Common myeloid progenitor, CD34-positive (primary cell): Measurements from ENCODE around the gene CNMD.

Source experiments
- CTCF ChIA-PET: fragments of 350-600 bp; sonication (Branson Sonifier 250); formaldehyde crosslinking; loops from one replicate; lab custom pipeline; 2021; ENCODE audit warnings: antibody characterized with exemption; lab: Charles Lee
- POLR2A ChIA-PET: fragments of 350-600 bp; sonication (Branson Sonifier 250); formaldehyde crosslinking; loops from one replicate; lab custom pipeline; 2021; ENCODE audit warnings: antibody characterized with exemption; lab: Charles Lee
- DNase-seq, 3 donors: peaks; one replicate each; pipeline versions ENCODE4 v3.0.0 to v3.0.0-alpha.2; 2013
- H3K27ac ChIP-seq, 2 experiments: 1 replicate in 1 of 2; 2 replicates in 1 of 2; pipeline ENCODE4 v1.7.0; 2013; ENCODE audit warnings: inconsistent platforms in 2 of 2, low read length in 2 of 2, mild to moderate bottlenecking in 2 of 2, low read depth in 1 of 2, moderate library complexity in 1 of 2; ENCODE audit not compliant: severe bottlenecking in 2 of 2, insufficient read depth in 1 of 2, poor library complexity in 1 of 2
- H3K27me3 ChIP-seq, 5 experiments: replicated peaks in 2 of 5; 1 replicate in 3 of 5; 2 replicates in 2 of 5; pipeline versions ENCODE4 v1.6.1 to v1.7.0; 2013; ENCODE audit warnings: low read length in 4 of 5, mild to moderate bottlenecking in 2 of 5, moderate library complexity in 2 of 5, inconsistent platforms in 1 of 5; ENCODE audit not compliant: insufficient read depth in 5 of 5, control insufficient read depth in 4 of 5
- H3K36me3 ChIP-seq, 4 experiments: 1 replicate in 2 of 4; 2 replicates in 2 of 4; pipeline versions ENCODE4 v1.6.1 to v1.7.0; 2013; ENCODE audit warnings: low read length in 3 of 4, control low read depth in 1 of 4, mild to moderate bottlenecking in 1 of 4; ENCODE audit not compliant: control insufficient read depth in 4 of 4, insufficient read depth in 4 of 4
- H3K4me1 ChIP-seq, 4 experiments: 1 replicate in 3 of 4; 2 replicates in 1 of 4; pipeline versions ENCODE4 v1.6.1 to v1.7.1; 2013; ENCODE audit warnings: low read length in 3 of 4, mild to moderate bottlenecking in 3 of 4, control low read depth in 1 of 4, inconsistent platforms in 1 of 4, moderate library complexity in 1 of 4; ENCODE audit not compliant: control insufficient read depth in 4 of 4, insufficient read depth in 4 of 4; ENCODE audit errors: control extremely low read depth in 1 of 4
- H3K4me3 ChIP-seq, 7 experiments: 1 replicate in 4 of 7; 2 replicates in 3 of 7; pipeline versions ENCODE4 v1.5.1 to v1.7.0; 2013; ENCODE audit warnings: mild to moderate bottlenecking in 7 of 7, low read length in 6 of 7, moderate library complexity in 6 of 7, inconsistent platforms in 2 of 7, low read depth in 2 of 7, control low read depth in 1 of 7; ENCODE audit not compliant: insufficient read depth in 4 of 7, control insufficient read depth in 1 of 7; ENCODE audit errors: extremely low read depth in 1 of 7
- H3K9me3 ChIP-seq, 5 experiments: 1 replicate in 4 of 5; 2 replicates in 1 of 5; pipeline versions ENCODE4 v1.6.1 to v1.7.1; 2013; ENCODE audit warnings: low read length in 4 of 5, mild to moderate bottlenecking in 2 of 5, inconsistent platforms in 1 of 5, low read depth in 1 of 5, moderate library complexity in 1 of 5; ENCODE audit not compliant: control insufficient read depth in 4 of 5, insufficient read depth in 2 of 5; ENCODE audit errors: control extremely low read depth in 1 of 5
- WGBS: methylation state at CpG from one replicate; pipeline ENCODE4 v1.1.5; 2013; ENCODE audit not compliant: insufficient coverage; 5-methylcytosine and 5-hydroxymethylcytosine counted together

The CNMD gene

GRCh38 chr13:52765611-52766390 is 26.2 kb upstream of the CNMD start:
- no peak for DNase-seq
- ChIA-PET CTCF (interaction anchor here (1.3 kb wide), 1 partner anchor 17 kb away, joined by 4 read pairs; no protein-coding TSS in a partner anchor), POLR2A (no interaction called here)
- 92% methylated on average over 11 of the region's 11 CpGs for WGBS
- H3K27ac ChIP-seq, result no peak overlapping the region
- no peaks in the 10 kb centered on the region for H3K4me1 ChIP-seq
- H3K27me3 ChIP-seq, result peaks cover 0 to 4% (median 2%) of the 10 kb centered on the region in 5 experiments
- H3K4me3 ChIP-seq, result no peak overlapping the region
- no peaks in the 10 kb centered on the region for H3K36me3 ChIP-seq
- H3K9me3 ChIP-seq, result peaks cover 0 to 2% (median 0%) of the 10 kb centered on the region in 5 experiments

GRCh38 chr13:52760077-52760476 is 20.5 kb upstream of the CNMD start:
- CTCF ChIA-PET, result no interaction called here
- no peaks in the 10 kb centered on the region for H3K36me3 ChIP-seq
- WGBS, result 33% methylated on average over 1 of the region's 2 CpGs
- H3K9me3 ChIP-seq, result no peaks in the 10 kb centered on the region
- no peak for DNase-seq
- H3K27ac ChIP-seq, result no peak overlapping the region
- H3K4me1 ChIP-seq, result no peaks in the 10 kb centered on the region
- POLR2A ChIA-PET, result no interaction called here
- H3K4me3 ChIP-seq, result no peak overlapping the region
- H3K27me3 ChIP-seq, result peaks cover 0 to 3% (median 0%) of the 10 kb centered on the region in 5 experiments

- CTCF ChIA-PET, result no interaction called here
- Histone ChIP-seq H3K36me3 (no peaks in the 10 kb centered on the region), H3K27me3 (peaks cover 0 to 3% (median 0%) of the 10 kb centered on the region in 5 experiments), H3K27ac (no peak overlapping the region), H3K9me3 (no peaks in the 10 kb centered on the region), H3K4me1 (no peaks in the 10 kb centered on the region), H3K4me3 (no peak overlapping the region)
- no peak for DNase-seq
- WGBS, result 90% methylated on average over 3 of the region's 3 CpGs
- POLR2A ChIA-PET, result no interaction called here
Observed at GRCh38 chr13:52758114-52758513, 18.5 kb upstream of the CNMD start.

DNA sequence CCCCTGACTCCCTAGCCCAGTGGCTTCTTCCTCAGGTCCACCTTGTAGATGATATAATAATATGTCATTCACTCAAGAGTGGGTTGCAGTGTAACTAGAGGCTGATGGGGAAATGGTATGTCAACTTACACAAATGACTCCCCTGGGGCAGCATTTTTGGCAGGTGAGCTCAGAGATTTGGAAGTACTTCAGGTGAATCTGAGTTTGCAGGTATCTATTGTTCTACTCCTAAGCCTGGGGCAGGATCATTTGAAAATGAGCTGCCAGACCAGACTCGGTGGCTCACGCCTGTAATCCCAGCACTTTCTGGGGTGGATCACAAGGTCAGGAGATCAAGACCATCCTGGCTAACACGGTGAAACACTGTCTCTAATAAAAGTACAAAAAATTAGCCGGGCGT is 11.6 kb upstream of the CNMD start:
- Histone ChIP-seq H3K36me3 (no peaks in the 10 kb centered on the region), H3K4me1 (no peaks in the 10 kb centered on the region), H3K4me3 (no peak overlapping the region), H3K27me3 (peaks cover 0 to 2% (median 0%) of the 10 kb centered on the region in 5 experiments), H3K27ac (no peak overlapping the region), H3K9me3 (no peaks in the 10 kb centered on the region)
- ChIA-PET CTCF (interaction anchor here (0.8 to 1.2 kb wide), 3 partner anchors 9 to 13 kb away, joined by 3 read pairs; no protein-coding TSS in a partner anchor), POLR2A (no interaction called here)
- 97% methylated on average over 5 of the region's 5 CpGs for WGBS
- DNase-seq, result no peak

- CTCF ChIA-PET, result interaction anchor here (0.8 to 1.2 kb wide), 3 partner anchors 8 to 12 kb away, joined by 3 read pairs; no protein-coding TSS in a partner anchor
- no peak for DNase-seq
- H3K36me3 ChIP-seq, result no peaks in the 10 kb centered on the region
- H3K4me3 ChIP-seq, result no peak overlapping the region
- H3K27me3 ChIP-seq, result peaks cover 0 to 2% (median 0%) of the 10 kb centered on the region in 5 experiments
- POLR2A ChIA-PET, result no interaction called here
- no peaks in the 10 kb centered on the region for H3K9me3 ChIP-seq
- 100% methylated on average over 1 of the region's 1 CpG for WGBS
- H3K4me1 ChIP-seq, result no peaks in the 10 kb centered on the region
- H3K27ac ChIP-seq, result no peak overlapping the region
Observed at GRCh38 chr13:52750713-52751112, 11.1 kb upstream of the CNMD start.

DNA sequence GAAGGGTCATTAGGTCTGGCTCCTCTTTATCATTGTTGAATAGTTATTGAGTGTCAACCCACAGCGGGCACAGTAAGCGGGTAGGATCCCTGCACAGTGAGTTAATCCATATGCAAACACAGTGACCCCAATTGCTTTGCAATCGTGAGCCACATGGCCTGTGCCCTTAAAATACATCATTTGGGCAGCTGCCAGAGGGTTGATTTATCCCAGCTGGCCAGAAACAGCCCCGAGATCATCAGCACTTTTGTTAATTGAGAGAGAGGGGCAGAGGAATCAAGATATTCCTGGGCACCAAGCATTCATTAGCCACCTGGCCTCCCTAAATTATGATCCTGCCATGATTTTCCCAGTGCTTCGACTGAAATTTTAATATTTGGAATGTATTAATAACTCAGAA is 9.8 kb upstream of the CNMD start:
- ChIA-PET CTCF (no interaction called here), POLR2A (no interaction called here)
- DNase-seq, result no peak
- no peaks in the 10 kb centered on the region for H3K4me1 ChIP-seq
- H3K36me3 ChIP-seq, result no peaks in the 10 kb centered on the region
- no peak overlapping the region for H3K4me3 ChIP-seq
- no peak overlapping the region for H3K27ac ChIP-seq
- peaks cover 0 to 6% (median 0%) of the 10 kb centered on the region in 5 experiments for H3K27me3 ChIP-seq
- WGBS, result 86% methylated on average over 4 of the region's 5 CpGs
- H3K9me3 ChIP-seq, result no peaks in the 10 kb centered on the region

DNA sequence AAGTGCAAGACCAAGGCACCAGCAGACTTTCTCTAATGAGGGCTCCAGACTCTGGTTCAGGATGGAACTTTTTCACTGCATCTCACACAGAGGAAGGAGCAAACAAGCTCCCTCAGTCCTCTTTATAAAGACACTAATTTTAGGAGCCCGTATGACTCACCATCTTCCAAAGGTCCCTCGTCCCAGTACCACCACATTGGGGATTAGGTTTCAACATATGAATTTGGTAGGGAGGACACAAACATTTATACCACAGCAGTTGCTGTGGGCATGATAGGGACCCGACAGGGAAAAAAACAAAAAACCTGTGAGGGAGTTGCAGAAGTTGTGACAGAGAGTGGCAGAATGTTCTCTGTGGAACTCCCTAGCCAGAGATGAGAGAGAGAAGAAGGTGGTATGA is 6.5 kb upstream of the CNMD start:
- H3K27me3 ChIP-seq, result peaks cover 0 to 6% (median under 1%) of the 10 kb centered on the region in 5 experiments
- H3K27ac ChIP-seq, result no peak overlapping the region
- DNase-seq, result no peak
- H3K36me3 ChIP-seq, result no peaks in the 10 kb centered on the region
- POLR2A ChIA-PET, result no interaction called here
- H3K4me3 ChIP-seq, result no peak overlapping the region
- CTCF ChIA-PET, result interaction anchor here (0.6 to 1.5 kb wide), 2 partner anchors 142 to 222 kb away, joined by 4 read pairs; no protein-coding TSS in a partner anchor
- no peaks in the 10 kb centered on the region for H3K4me1 ChIP-seq
- peaks cover 0 to 4% (median 0%) of the 10 kb centered on the region in 5 experiments for H3K9me3 ChIP-seq
- 100% methylated on average over 1 of the region's 3 CpGs for WGBS
